22Rv1 (cell line): ENCODE measurements around the gene MTCH1.

Experiments used
- ZFX ChIP-seq: fragments of 450-650 bp; IDR thresholded peaks from 2 replicates; pipeline ENCODE4 v1.6.1; 2017; ENCODE audit warnings: antibody characterized with exemption, borderline replicate concordance
- TF ChIP-seq, protein P1 (sequence below): fragments of 450-650 bp; IDR thresholded peaks from 2 replicates; pipeline ENCODE4 v1.5.1; 2017; ENCODE audit warnings: mild to moderate bottlenecking

- TF ChIP-seq, protein P1, sequence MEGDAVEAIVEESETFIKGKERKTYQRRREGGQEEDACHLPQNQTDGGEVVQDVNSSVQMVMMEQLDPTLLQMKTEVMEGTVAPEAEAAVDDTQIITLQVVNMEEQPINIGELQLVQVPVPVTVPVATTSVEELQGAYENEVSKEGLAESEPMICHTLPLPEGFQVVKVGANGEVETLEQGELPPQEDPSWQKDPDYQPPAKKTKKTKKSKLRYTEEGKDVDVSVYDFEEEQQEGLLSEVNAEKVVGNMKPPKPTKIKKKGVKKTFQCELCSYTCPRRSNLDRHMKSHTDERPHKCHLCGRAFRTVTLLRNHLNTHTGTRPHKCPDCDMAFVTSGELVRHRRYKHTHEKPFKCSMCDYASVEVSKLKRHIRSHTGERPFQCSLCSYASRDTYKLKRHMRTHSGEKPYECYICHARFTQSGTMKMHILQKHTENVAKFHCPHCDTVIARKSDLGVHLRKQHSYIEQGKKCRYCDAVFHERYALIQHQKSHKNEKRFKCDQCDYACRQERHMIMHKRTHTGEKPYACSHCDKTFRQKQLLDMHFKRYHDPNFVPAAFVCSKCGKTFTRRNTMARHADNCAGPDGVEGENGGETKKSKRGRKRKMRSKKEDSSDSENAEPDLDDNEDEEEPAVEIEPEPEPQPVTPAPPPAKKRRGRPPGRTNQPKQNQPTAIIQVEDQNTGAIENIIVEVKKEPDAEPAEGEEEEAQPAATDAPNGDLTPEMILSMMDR: no peak
- no peak for TF ChIP-seq ZFX
Observed at GRCh38 chr6:36925809-36926208, 60.2 kb downstream of the MTCH1 start.
